HG02840 (cell line): ENCODE results near the gene SUMO3.

ENCODE experiments used
- ATAC-seq: cut with Tn5 transposase; IDR thresholded peaks from one replicate; pipeline ENCODE4 v1.9.1; 2021; ENCODE audit warnings: mild to moderate bottlenecking, moderate library complexity, moderate number of reproducible peaks; ENCODE audit not compliant: unreplicated experiment, low FRiP score

SUMO3 gene

DNA sequence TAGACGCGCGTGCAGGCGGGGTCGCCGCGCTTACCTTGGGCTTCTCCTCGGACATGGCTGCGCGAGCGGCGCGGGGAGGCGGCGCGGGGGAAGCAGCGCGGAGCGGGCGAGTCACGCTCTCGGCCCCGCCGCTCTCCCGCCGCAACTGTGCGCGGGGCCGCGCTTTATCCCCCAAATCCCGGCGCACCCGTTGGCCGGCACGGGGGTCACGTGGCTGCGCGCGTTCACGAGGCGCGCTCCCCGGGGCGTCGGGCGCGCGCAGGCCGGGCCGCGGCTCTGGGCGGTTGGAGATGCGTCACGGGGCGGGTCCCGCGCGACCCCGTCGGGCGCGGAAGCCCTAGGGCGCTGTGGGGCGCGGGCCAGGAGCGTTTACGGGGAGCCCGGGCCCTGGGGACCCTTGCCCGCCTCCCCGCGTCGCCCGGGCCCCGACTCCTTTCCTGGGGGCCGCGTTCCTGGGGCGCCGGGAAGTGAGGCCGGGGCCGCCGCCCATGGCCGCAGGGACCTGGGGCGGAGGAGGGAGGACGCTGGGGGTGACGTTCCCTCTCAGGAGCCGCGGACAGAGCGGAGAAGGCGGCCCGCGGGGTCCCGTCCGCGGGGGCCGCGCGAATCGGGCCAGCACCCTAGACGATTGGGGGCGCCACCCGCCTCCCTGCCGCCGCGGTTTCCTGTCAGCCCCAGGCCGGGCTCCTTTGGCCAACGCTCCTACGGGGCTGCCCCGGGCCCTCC lies at the start of gene SUMO3:
Gene SUMO3, minus strand, starts transcription at position 149 of the 726 bp plus-strand sequence. Its CDS starts 94 bp downstream, at position 55.
- ATAC-seq, result peak; percentile 66

GRCh38 chr21:44867464-44867863 lies 49.6 kb upstream of the SUMO3 start:
- no peak for ATAC-seq

GRCh38 chr21:44866780-44867179 lies 48.9 kb upstream of the SUMO3 start:
- no peak for ATAC-seq

DNA sequence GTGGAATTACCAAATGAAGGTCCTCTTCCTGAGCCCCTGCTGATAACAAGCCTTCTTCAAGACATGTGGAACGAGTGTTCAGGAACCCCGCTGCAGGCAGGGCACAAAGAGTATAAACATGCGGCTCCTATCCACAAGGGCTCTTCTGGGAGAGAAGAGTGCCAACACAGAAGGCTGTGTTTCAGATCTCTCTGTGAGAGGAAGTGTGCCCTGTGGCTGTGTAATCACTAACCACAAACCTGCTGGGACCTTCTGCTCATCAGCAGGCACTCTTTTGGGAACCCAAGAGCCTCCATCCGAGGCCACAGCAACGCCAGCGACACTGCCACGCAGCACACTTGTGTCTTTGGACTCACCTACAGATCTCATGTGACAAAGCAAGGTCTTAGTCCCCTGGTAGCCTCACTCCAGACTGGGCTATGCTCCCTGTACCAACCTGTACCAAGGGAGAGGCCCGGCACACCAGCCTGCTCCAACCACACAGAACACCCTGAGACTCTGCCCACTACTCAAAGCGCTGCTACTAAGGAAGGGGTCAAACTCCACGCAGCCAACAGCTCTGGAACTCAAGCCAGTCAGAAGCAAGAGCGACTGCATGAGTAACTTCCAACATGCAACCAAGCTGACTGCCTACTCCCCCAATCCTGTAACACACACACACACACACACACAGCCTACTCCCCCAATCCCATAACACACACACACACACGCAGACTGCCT lies 47.9 kb upstream of the SUMO3 start:
- no peak for ATAC-seq

GRCh38 chr21:44862869-44863685 lies 45.2 kb upstream of the SUMO3 start:
- no peak for ATAC-seq

GRCh38 chr21:44858791-44859190 lies 40.9 kb upstream of the SUMO3 start:
- ATAC-seq, result no peak

GRCh38 chr21:44858291-44858690 lies 40.4 kb upstream of the SUMO3 start:
- ATAC-seq, result no peak

DNA sequence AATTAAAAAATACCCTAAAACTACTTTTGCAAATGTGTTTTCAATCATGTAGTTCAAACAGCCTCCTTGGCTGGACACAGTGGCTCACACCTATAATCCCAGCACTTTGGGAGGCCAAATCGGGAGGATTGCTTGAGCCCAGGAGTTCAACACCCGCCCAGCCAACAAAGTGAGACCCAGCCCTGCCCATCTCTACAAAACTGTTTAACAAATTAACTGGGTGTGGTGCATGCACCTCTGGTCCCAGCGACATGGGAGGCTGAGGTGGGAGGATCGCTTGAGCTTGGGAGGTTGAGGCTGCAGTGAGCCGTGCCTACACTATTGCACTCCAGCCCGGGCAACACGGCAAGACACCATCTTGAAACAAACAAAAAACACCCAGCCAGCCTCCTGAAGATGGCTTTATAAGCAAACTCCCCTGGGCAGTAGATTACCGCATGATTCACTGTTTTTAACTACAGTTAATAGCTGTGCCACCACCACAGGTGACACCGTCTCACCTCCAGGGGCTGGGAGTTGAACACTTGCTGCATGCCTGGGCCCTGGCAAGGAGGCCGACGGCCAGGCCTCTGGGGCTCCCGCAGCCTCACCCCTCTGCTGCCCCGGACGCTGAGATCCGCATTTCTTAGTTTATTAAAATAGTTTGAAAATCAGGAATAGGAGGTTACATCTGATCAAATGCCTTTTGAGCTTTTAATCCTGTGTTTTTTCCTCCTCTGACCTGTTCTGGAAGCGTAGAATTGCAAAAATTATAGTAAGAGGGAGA lies 39.4 kb upstream of the SUMO3 start:
- ATAC-seq, result no peak

GRCh38 chr21:44856131-44856530 lies 38.3 kb upstream of the SUMO3 start:
- ATAC-seq, result no peak

DNA sequence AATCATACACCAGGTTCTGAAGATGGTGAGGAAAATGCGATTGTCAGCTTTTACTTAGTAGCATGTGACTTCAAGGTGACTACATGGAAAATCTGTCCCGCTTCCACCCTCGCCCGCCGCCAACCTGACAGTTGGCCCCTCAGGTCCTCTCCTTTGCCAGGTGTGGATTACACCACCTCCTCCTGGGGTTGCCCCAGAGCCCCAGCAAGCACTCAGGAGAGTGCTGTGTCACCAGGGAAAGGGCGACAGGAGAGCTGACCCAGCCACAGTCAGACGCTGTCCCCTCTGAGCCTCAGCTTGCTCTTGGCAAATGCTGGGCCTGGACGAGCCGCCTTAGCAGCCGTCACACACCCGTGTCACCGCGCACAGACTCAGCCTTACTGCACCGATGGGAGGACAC lies 37.7 kb upstream of the SUMO3 start:
- no peak for ATAC-seq

DNA sequence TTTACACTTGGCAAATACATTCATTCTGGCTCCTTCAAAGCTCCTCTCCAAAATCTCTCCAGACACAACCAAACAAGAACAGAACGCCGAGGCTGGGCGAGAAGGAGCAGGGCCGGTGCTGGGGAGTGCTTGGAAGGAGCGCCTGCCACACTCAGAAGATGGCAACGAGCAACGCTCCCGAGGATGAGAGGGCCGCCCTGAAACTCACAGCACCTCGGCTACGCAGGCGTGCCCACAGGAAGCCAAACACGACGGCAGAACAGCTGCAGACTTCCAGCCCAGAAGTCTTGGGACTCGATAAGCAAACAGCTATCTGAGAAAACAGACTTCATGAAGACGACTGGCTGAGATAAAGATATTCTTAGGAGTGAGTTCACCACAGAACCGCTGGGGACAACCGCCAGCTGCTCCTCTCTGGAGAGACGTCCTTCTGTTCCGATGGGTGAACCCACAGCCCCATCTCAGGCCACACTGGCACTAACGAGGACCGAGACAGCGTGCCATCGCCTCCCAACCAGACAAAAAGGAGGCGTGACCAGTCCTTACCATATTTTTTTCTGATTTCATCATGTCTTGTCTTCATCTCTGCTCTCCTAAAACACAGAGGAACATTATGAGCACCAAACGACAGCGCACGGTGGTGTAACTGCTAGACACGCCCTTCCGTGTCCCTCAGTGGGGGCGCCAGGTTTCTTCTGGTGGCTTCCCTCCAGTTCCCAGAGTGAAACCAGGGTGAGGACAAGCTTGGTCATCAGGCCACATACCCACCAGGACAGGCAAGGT lies 37.0 kb upstream of the SUMO3 start:
- no peak for ATAC-seq

DNA sequence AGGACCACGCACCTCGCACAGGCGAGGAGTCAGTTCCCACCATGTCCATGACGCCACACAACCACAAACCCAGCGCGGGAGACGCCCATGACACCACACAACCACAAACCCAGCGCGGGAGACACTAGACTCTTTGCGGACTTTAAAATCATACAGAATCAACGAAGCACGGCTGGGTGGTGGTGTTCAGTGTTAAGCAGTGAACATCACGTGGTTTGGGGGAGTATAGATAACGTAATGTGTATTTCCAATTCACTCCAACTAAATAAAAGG lies 36.5 kb upstream of the SUMO3 start:
- no peak for ATAC-seq

GRCh38 chr21:44853601-44854390 lies 35.9 kb upstream of the SUMO3 start:
- ATAC-seq, result no peak

GRCh38 chr21:44850905-44851657 lies 33.2 kb upstream of the SUMO3 start:
- no peak for ATAC-seq

GRCh38 chr21:44850208-44850800 lies 32.4 kb upstream of the SUMO3 start:
- no peak for ATAC-seq

DNA sequence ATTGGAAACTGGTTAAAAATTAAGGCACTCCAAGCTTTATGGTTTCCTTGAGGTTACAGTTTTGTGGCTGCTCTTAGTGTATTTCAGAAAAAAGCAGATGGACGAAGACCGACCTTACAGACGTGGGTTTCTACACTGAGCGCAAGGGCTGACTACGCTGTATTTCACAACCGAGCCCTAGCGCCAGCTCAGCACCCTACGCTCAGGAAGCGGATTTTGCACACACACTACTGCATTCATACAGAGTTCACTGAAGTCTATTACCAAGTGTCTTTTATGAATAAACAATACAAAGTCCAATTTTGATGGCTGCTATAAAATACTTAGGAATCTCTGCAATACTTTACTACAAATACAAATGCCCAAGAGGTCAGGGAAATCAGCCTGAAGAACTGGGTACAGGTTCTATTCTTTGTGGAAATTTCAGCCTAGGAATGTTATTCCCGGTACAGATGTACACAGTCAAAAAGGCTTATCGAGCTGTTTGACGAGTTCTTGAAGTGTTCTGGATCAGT lies 31.8 kb upstream of the SUMO3 start:
- ATAC-seq, result no peak

DNA sequence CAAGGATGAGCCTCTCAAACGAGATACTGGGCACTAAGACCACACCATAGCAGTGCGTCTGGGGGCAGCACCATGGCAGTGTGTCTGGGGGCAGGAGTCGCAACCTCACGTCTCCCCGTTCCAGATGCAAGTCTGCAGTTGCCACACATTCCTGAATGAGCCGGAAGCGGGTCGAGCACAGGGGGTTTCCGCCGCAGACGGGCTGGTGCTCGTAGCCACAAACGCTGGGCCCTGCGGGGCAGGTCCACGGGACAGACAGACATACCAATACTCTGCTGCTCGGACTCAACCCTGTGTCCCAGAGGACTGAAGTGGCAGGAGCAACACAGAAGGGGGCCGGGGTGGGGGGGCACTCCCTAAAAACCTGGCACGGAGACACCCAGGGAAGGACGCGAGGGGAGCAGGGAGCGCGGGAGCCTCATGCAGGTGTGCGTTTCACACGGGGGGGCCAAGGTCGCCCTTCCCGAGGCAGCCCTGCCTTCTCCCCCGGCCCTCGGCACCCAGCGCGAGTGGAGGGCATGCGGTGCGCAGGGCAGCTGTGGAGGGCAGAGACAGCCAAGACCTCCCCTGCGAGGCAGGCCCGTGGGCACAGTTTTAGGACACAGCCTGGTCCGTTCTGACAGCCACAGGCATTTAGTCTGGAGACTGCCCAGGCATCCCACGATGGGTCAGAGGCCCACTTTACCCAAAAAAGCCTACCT lies 31.1 kb upstream of the SUMO3 start:
- no peak for ATAC-seq
